Stomach (tissue), 9 donors: ENCODE data around the gene GPR37L1. TPM values are rescaled to one million over a fixed set of nuclear protein-coding genes. Genes with fewer than 3 reads are reported as not detected.

Experiments used
- DNase-seq, 2 donors: peaks; one replicate each; pipeline versions ENCODE4 v3.0.0 to v3.0.0-alpha.2; 2013 to 2019
- H3K27ac ChIP-seq, 5 donors: fragments of 200-600 bp in 4 of 5; sonication (generic) in 4 of 5; one replicate each; pipeline ENCODE4 v1.5.1; 2013 to 2019; ENCODE audit warnings: mild to moderate bottlenecking in 1 of 5, moderate library complexity in 1 of 5
- H3K27me3 ChIP-seq, 3 donors: fragments of 200-600 bp; sonication (generic); one replicate each; pipeline ENCODE4 v1.5.1; 2017 to 2019; ENCODE audit warnings: mixed run types in 1 of 3
- H3K36me3 ChIP-seq, 4 donors: fragments of 200-600 bp; sonication (generic); 1 replicate in 3 of 4; 2 replicates in 1 of 4; pipeline ENCODE4 v1.5.1; 2016 to 2019
- H3K4me1 ChIP-seq, 4 donors: fragments of 200-600 bp; sonication (generic); one replicate each; pipeline ENCODE4 v1.5.1; 2016 to 2019
- H3K4me3 ChIP-seq, 4 donors: fragments of 200-600 bp; sonication (generic) in 3 of 4; one replicate each; pipeline ENCODE4 v1.5.1; 2016 to 2019; ENCODE audit warnings: mild to moderate bottlenecking in 1 of 4
- H3K9me3 ChIP-seq, 4 donors: fragments of 200-600 bp; sonication (generic); one replicate each; pipeline ENCODE4 v1.5.1; 2016 to 2019
- CTCF ChIP-seq, 7 experiments: fragments of 450-650 bp in 4 of 7; fragments of 200-600 bp in 3 of 7; sonication (generic) in 3 of 7; IDR thresholded peaks; one replicate each; pipeline ENCODE4 v1.5.1; 2016 to 2019; ENCODE audit warnings: antibody characterized with exemption in 7 of 7, control low read depth in 2 of 7, mild to moderate bottlenecking in 1 of 7
- EP300 ChIP-seq: sonication (generic); formaldehyde crosslinking; IDR thresholded peaks from one replicate; pipeline ENCODE4 v1.6.1; 2017; ENCODE audit warnings: antibody characterized with exemption
- POLR2A ChIP-seq, 4 donors: fragments of 450-650 bp; IDR thresholded peaks; one replicate each; pipeline ENCODE4 v1.6.1; 2016; ENCODE audit warnings: antibody characterized with exemption in 4 of 4, control low read depth in 2 of 4, mild to moderate bottlenecking in 1 of 4, moderate library complexity in 1 of 4
- POLR2AphosphoS5 ChIP-seq, 3 donors: sonication (generic); formaldehyde crosslinking; IDR thresholded peaks; one replicate each; pipeline ENCODE4 v1.6.1; 2016; ENCODE audit warnings: antibody characterized with exemption in 3 of 3
- WGBS, 5 donors: extraction: QIAGEN DNeasy Blood & Tissue Kit in 3 of 5; methylation state at CpG; one replicate each; pipeline versions ENCODE4 v1.1.5 to v1.1.7; 2013 to 2018; 5-methylcytosine and 5-hydroxymethylcytosine counted together
- intact Hi-C: fragments of 100-400 bp; cut with DNase I; formaldehyde crosslinking; loops from one replicate; pipeline ENCODE4 v1.15.1; 2023; ENCODE audit warnings: low total_unique reads
- polyA plus RNA-seq, 3 donors: library from polyadenylated mRNA; stranded (reverse); fragments of 200-250 nt; gene quantifications; one replicate each; pipeline ENCODE4 v1.2.3, GENCODE V29; 2013
- total RNA-seq, 5 donors: library from RNA; depleted of rRNA; stranded (reverse); fragments of >200 nt; gene quantifications; one replicate each; pipeline versions ENCODE4 v1.1.0 to v1.2.3, GENCODE V29; 2014 to 2016
- donor health status: healthy with polysubstance abuse.
- donor health status: Bipolar disorder and iron deficiency.
- donor health status: healthy.

GPR37L1 gene
- total and polyA plus RNA-seq, 8 donors, result under 0.01 to 2.0 (median 0.18) TPM; not detected in 3

GRCh38 chr1:202149566-202149965, 26.8 kb downstream of the GPR37L1 start:
- Histone ChIP-seq H3K9me3 (no peaks in the 10 kb centered on the region), H3K27ac (no peak overlapping the region), H3K36me3 (peaks cover 0 to 21% (median 5%) of the 10 kb centered on the region in 4 donors), H3K4me1 (peaks cover 6 to 15% (median 10%) of the 10 kb centered on the region in 4 donors), H3K27me3 (no peaks in the 10 kb centered on the region), H3K4me3 (no peak overlapping the region)
- intact Hi-C loops, result no loop called here
- WGBS, 5 donors, result 86 to 96% (median 93%) methylated on average over 4 of the region's 4 CpGs
- DNase-seq, result no peak
- TF ChIP-seq POLR2AphosphoS5 (IDR thresholded peaks at IDR 0.05) (no peak), POLR2A (IDR thresholded peaks at IDR 0.05) (no peak), EP300 (no peak)

GRCh38 chr1:202150187-202150586, 27.5 kb downstream of the GPR37L1 start:
- intact Hi-C loops, result no loop called here
- no peak for DNase-seq
- Histone ChIP-seq H3K9me3 (no peaks in the 10 kb centered on the region), H3K27me3 (no peaks in the 10 kb centered on the region), H3K27ac (no peak overlapping the region), H3K4me1 (peaks cover 4 to 17% (median 12%) of the 10 kb centered on the region in 4 donors), H3K36me3 (peaks cover 0 to 21% (median 5%) of the 10 kb centered on the region in 4 donors), H3K4me3 (no peak overlapping the region)
- TF ChIP-seq CTCF (IDR thresholded peaks at IDR 0.05), result no peak
- TF ChIP-seq POLR2A (IDR thresholded peaks at IDR 0.05), result no peak
- TF ChIP-seq POLR2AphosphoS5 (IDR thresholded peaks at IDR 0.05), result no peak
- TF ChIP-seq EP300, result no peak
- WGBS, 5 donors, result 87 to 91% (median 90%) methylated on average over 9 of the region's 9 CpGs

DNA sequence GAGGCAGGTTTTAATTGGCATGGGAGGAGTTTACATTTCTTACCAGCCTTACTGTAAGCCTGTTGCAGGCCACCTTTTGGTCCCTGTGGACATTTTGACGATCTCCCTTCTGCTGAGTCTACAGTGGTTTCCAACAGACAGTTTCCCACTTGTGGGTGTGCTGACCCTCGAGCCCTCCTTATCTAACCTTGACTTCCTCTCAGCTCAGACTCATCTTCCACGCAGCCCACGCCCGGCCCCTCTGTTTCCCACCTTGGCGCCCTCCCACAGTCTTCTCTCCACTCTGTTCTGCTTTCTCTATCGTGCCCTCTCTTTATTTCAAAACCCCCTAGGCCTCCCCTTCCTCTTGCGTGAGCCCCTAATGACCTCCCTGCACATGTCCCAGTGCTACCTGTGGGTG, 27.9 kb downstream of the GPR37L1 start:
- no peak overlapping the region for H3K27ac ChIP-seq
- peaks cover 0 to 17% (median 12%) of the 10 kb centered on the region in 4 donors for H3K4me1 ChIP-seq
- TF ChIP-seq POLR2A (IDR thresholded peaks at IDR 0.05) (no peak), POLR2AphosphoS5 (IDR thresholded peaks at IDR 0.05) (no peak), CTCF (IDR thresholded peaks at IDR 0.05) (no peak), EP300 (no peak)
- H3K4me3 ChIP-seq, result no peak overlapping the region
- H3K27me3 ChIP-seq, result no peaks in the 10 kb centered on the region
- 76 to 92% (median 84%) methylated on average over 8 of the region's 8 CpGs for WGBS, 5 donors
- peaks cover 0 to 21% (median 5%) of the 10 kb centered on the region in 4 donors for H3K36me3 ChIP-seq
- intact Hi-C loops, result no loop called here
- no peak for DNase-seq
- H3K9me3 ChIP-seq, result no peaks in the 10 kb centered on the region

DNA sequence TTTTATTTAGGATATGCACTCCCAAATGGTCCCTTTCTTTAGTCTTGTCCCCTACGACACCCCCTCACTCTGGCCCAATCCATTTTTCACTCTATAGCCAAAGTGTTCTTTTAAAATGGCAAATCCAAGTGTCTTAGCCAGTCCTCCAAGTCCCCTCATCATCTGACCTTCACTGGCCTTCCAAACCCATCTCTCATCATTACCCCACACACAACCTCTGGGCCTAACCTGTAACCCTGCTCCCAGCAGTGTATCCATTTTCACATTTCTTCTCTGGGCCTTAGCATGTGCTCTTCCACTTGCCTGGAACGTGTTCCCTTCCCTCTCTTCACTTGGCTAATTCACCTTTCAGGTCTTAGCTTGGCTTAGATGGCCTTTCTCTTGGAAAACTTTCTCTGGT, 28.3 kb downstream of the GPR37L1 start:
- Histone ChIP-seq H3K36me3 (peaks cover 0 to 21% (median 5%) of the 10 kb centered on the region in 4 donors), H3K4me1 (peaks cover 0 to 17% (median 11%) of the 10 kb centered on the region in 4 donors), H3K27me3 (no peaks in the 10 kb centered on the region), H3K4me3 (no peak overlapping the region), H3K27ac (no peak overlapping the region), H3K9me3 (no peaks in the 10 kb centered on the region)
- TF ChIP-seq CTCF (IDR thresholded peaks at IDR 0.05), result no peak
- TF ChIP-seq EP300, result no peak
- TF ChIP-seq POLR2AphosphoS5 (IDR thresholded peaks at IDR 0.05), result no peak
- no peak for TF ChIP-seq POLR2A (IDR thresholded peaks at IDR 0.05)
- DNase-seq, result no peak
- intact Hi-C loops, result no loop called here
- 84 to 95% (median 89%) methylated on average over 2 of the region's 2 CpGs for WGBS, 5 donors

DNA sequence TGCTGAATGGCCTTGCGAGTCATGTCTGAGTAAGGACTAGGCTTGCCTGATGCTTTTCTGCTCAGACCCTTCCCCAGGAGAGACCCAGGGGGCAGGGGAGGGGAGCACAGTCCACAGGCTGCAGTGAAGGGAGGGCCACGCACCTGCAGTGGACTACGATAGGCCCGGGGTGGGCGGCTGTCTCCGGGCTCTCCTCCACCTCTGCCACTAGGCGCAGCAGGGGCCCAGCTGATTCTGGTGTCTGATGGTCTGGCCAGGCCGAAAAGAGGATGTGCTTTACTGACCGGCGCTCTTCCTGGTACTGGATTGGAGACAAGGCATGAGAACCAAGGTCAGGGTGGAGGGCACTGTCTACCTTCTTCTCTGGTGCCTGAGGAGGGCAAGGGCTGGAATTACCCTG, 29.7 kb downstream of the GPR37L1 start:
- Histone ChIP-seq H3K27me3 (no peaks in the 10 kb centered on the region), H3K36me3 (peaks cover 0 to 21% (median 5%) of the 10 kb centered on the region in 4 donors), H3K9me3 (no peaks in the 10 kb centered on the region), H3K4me3 (no peak overlapping the region), H3K4me1 (peaks cover 0 to 17% (median 11%) of the 10 kb centered on the region in 4 donors), H3K27ac (no peak overlapping the region)
- WGBS, 5 donors, result 79 to 100% (median 92%) methylated on average over 2 to 10 of the region's 10 CpGs
- intact Hi-C loops, result no loop called here
- no peak for DNase-seq
- TF ChIP-seq EP300 (no peak), POLR2A (IDR thresholded peaks at IDR 0.05) (no peak), CTCF (IDR thresholded peaks at IDR 0.05) (no peak), POLR2AphosphoS5 (IDR thresholded peaks at IDR 0.05) (no peak)
